GM12878 (cell line): Measurements from ENCODE around the gene UST.
A peak's percentile ranks its signal among the peaks of the same experiment; 100 is the strongest.

Experiments
- BHLHE40 ChIP-seq, 2 experiments: fragments of 450-650 bp in 1 of 2; IDR thresholded peaks; 2 replicates each; pipeline ENCODE4 v1.6.1; 2011 to 2017; ENCODE audit warnings: low read depth in 2 of 2, borderline replicate concordance in 1 of 2, improper control_type of control experiment in 1 of 2, low read length in 1 of 2, mild to moderate bottlenecking in 1 of 2
- BMI1 ChIP-seq: fragments of 450-650 bp; IDR thresholded peaks from 2 replicates; pipeline ENCODE4 v1.6.1; 2016; ENCODE audit warnings: mild to moderate bottlenecking, moderate library complexity, borderline replicate concordance
- JUND ChIP-seq: IDR thresholded peaks from 2 replicates; pipeline ENCODE4 v1.6.1; 2012; ENCODE audit warnings: low read depth, mild to moderate bottlenecking, low read length, improper control_type of control experiment, moderate library complexity
- MXI1 ChIP-seq: fragments of 150-350 bp; IDR thresholded peaks from 2 replicates; pipeline ENCODE4 v1.6.1; 2011; ENCODE audit warnings: low read depth, mild to moderate bottlenecking, inconsistent platforms, low read length, improper control_type of control experiment
- POLR2A ChIP-seq: IDR thresholded peaks from 2 replicates; pipeline ENCODE4 v1.6.1; 2011; ENCODE audit warnings: low read depth, mild to moderate bottlenecking, low read length
- SMAD1 ChIP-seq: fragments of 450-650 bp; IDR thresholded peaks from 2 replicates; pipeline ENCODE4 v1.6.1; 2018; ENCODE audit warnings: mild to moderate bottlenecking, low read depth; ENCODE audit not compliant: partially characterized antibody
- TAF1 ChIP-seq: IDR thresholded peaks from 2 replicates; pipeline ENCODE4 v1.6.1; 2011; ENCODE audit warnings: mild to moderate bottlenecking, low read depth, low read length, borderline replicate concordance
- TBL1XR1 ChIP-seq: IDR thresholded peaks from 2 replicates; pipeline ENCODE4 v1.6.1; 2012; ENCODE audit warnings: low read depth, low read length, improper control_type of control experiment
- TF ChIP-seq, protein P1 (sequence below): fragments of 450-650 bp; IDR thresholded peaks from 2 replicates; pipeline ENCODE4 v1.6.1; 2017; ENCODE audit warnings: mild to moderate bottlenecking, moderate library complexity
- TF ChIP-seq, protein P2 (sequence below): fragments of 450-650 bp; formaldehyde crosslinking; IDR thresholded peaks from 2 replicates; pipeline ENCODE4 v1.4.0; 2020; ENCODE audit warnings: mild to moderate bottlenecking, moderate library complexity
- TF ChIP-seq, protein P3 (sequence below), 3 experiments: IDR thresholded peaks in 2 of 3; conservative IDR thresholded peaks in 1 of 3; 2 replicates each; pipeline ENCODE4 v1.5.1; 2011; ENCODE audit warnings: low read depth in 3 of 3, low read length in 3 of 3, mild to moderate bottlenecking in 3 of 3, control low read depth in 2 of 3, moderate library complexity in 2 of 3, inconsistent platforms in 1 of 3, mixed read lengths in 1 of 3; ENCODE audit not compliant: control insufficient read depth in 2 of 3, insufficient read depth in 1 of 3; ENCODE audit errors: extremely low read depth in 1 of 3
- TF ChIP-seq, protein P4 (sequence below): fragments of 450-650 bp; IDR thresholded peaks from 2 replicates; pipeline ENCODE4 v1.6.1; 2017; ENCODE audit warnings: mild to moderate bottlenecking
- TF ChIP-seq, protein P5 (sequence below): IDR thresholded peaks from 2 replicates; pipeline ENCODE4 v1.6.1; 2011; ENCODE audit warnings: mild to moderate bottlenecking, low read depth, low read length, moderate library complexity; ENCODE audit not compliant: insufficient replicate concordance
- TF ChIP-seq, protein P6 (sequence below): IDR thresholded peaks from 2 replicates; pipeline ENCODE4 v1.6.1; 2012; ENCODE audit warnings: low read length, inconsistent platforms

DNA sequence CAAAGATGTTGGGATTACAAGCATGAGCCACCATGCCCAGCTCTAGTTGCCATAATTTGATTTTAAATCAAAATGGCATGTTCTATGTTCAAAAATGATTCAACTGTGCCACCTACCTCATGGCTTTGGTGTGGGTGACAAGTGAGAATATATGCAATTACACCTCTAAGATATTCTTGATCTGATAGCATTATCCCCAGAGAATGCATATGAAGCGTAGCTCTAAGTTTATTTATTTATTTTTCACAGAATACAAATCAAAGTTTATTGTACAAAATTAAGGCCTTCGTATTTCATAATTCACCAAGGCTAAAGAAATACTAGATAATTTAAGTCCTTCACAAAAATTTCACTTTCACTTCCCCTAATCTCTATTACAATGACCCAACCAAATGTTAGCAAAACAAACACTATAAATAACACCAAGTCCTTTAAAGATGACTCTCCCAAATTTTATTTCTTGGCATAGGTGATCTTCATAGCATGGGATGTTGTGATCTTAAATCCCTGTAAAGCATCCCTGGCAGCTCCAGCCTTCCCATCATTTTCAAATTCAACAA is 364.8 kb downstream of the UST start:
- TF ChIP-seq, protein P1, sequence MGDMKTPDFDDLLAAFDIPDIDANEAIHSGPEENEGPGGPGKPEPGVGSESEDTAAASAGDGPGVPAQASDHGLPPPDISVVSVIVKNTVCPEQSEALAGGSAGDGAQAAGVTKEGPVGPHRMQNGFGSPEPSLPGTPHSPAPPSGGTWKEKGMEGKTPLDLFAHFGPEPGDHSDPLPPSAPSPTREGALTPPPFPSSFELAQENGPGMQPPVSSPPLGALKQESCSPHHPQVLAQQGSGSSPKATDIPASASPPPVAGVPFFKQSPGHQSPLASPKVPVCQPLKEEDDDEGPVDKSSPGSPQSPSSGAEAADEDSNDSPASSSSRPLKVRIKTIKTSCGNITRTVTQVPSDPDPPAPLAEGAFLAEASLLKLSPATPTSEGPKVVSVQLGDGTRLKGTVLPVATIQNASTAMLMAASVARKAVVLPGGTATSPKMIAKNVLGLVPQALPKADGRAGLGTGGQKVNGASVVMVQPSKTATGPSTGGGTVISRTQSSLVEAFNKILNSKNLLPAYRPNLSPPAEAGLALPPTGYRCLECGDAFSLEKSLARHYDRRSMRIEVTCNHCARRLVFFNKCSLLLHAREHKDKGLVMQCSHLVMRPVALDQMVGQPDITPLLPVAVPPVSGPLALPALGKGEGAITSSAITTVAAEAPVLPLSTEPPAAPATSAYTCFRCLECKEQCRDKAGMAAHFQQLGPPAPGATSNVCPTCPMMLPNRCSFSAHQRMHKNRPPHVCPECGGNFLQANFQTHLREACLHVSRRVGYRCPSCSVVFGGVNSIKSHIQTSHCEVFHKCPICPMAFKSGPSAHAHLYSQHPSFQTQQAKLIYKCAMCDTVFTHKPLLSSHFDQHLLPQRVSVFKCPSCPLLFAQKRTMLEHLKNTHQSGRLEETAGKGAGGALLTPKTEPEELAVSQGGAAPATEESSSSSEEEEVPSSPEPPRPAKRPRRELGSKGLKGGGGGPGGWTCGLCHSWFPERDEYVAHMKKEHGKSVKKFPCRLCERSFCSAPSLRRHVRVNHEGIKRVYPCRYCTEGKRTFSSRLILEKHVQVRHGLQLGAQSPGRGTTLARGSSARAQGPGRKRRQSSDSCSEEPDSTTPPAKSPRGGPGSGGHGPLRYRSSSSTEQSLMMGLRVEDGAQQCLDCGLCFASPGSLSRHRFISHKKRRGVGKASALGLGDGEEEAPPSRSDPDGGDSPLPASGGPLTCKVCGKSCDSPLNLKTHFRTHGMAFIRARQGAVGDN, result 0 out of 2 replicates have a peak, but pooled peaks have one; percentile 66
- TF ChIP-seq, protein P2, sequence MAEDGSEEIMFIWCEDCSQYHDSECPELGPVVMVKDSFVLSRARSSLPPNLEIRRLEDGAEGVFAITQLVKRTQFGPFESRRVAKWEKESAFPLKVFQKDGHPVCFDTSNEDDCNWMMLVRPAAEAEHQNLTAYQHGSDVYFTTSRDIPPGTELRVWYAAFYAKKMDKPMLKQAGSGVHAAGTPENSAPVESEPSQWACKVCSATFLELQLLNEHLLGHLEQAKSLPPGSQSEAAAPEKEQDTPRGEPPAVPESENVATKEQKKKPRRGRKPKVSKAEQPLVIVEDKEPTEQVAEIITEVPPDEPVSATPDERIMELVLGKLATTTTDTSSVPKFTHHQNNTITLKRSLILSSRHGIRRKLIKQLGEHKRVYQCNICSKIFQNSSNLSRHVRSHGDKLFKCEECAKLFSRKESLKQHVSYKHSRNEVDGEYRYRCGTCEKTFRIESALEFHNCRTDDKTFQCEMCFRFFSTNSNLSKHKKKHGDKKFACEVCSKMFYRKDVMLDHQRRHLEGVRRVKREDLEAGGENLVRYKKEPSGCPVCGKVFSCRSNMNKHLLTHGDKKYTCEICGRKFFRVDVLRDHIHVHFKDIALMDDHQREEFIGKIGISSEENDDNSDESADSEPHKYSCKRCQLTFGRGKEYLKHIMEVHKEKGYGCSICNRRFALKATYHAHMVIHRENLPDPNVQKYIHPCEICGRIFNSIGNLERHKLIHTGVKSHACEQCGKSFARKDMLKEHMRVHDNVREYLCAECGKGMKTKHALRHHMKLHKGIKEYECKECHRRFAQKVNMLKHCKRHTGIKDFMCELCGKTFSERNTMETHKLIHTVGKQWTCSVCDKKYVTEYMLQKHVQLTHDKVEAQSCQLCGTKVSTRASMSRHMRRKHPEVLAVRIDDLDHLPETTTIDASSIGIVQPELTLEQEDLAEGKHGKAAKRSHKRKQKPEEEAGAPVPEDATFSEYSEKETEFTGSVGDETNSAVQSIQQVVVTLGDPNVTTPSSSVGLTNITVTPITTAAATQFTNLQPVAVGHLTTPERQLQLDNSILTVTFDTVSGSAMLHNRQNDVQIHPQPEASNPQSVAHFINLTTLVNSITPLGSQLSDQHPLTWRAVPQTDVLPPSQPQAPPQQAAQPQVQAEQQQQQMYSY (CRISPR knock-in tag), result no peak
- TF ChIP-seq, protein P3, sequence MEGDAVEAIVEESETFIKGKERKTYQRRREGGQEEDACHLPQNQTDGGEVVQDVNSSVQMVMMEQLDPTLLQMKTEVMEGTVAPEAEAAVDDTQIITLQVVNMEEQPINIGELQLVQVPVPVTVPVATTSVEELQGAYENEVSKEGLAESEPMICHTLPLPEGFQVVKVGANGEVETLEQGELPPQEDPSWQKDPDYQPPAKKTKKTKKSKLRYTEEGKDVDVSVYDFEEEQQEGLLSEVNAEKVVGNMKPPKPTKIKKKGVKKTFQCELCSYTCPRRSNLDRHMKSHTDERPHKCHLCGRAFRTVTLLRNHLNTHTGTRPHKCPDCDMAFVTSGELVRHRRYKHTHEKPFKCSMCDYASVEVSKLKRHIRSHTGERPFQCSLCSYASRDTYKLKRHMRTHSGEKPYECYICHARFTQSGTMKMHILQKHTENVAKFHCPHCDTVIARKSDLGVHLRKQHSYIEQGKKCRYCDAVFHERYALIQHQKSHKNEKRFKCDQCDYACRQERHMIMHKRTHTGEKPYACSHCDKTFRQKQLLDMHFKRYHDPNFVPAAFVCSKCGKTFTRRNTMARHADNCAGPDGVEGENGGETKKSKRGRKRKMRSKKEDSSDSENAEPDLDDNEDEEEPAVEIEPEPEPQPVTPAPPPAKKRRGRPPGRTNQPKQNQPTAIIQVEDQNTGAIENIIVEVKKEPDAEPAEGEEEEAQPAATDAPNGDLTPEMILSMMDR (IDR thresholded peaks at IDR 0.05 in 2 of 3, conservative IDR thresholded peaks at IDR 0.05 in 1 of 3; ENCODE audit: control insufficient read depth in 2 of 3, extremely low read depth in 1 of 3, insufficient read depth in 1 of 3, low read depth in 3 of 3, low read length in 3 of 3), result no peak; a peak in 1 of 6 replicates
- TF ChIP-seq SMAD1 (no peak), MXI1 (0 out of 2 replicates have a peak, but pooled peaks have one; percentile 15), TAF1 (no peak), POLR2A (no peak), BHLHE40 (IDR thresholded peaks at IDR 0.05; ENCODE audit: borderline replicate concordance in 1 of 2, low read depth in 2 of 2, low read length in 1 of 2) (no peak), TBL1XR1 (no peak), BMI1 (no peak), JUND (no peak)
- TF ChIP-seq, protein P4, sequence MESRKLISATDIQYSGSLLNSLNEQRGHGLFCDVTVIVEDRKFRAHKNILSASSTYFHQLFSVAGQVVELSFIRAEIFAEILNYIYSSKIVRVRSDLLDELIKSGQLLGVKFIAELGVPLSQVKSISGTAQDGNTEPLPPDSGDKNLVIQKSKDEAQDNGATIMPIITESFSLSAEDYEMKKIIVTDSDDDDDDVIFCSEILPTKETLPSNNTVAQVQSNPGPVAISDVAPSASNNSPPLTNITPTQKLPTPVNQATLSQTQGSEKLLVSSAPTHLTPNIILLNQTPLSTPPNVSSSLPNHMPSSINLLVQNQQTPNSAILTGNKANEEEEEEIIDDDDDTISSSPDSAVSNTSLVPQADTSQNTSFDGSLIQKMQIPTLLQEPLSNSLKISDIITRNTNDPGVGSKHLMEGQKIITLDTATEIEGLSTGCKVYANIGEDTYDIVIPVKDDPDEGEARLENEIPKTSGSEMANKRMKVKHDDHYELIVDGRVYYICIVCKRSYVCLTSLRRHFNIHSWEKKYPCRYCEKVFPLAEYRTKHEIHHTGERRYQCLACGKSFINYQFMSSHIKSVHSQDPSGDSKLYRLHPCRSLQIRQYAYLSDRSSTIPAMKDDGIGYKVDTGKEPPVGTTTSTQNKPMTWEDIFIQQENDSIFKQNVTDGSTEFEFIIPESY, result no peak
- TF ChIP-seq, protein P5, sequence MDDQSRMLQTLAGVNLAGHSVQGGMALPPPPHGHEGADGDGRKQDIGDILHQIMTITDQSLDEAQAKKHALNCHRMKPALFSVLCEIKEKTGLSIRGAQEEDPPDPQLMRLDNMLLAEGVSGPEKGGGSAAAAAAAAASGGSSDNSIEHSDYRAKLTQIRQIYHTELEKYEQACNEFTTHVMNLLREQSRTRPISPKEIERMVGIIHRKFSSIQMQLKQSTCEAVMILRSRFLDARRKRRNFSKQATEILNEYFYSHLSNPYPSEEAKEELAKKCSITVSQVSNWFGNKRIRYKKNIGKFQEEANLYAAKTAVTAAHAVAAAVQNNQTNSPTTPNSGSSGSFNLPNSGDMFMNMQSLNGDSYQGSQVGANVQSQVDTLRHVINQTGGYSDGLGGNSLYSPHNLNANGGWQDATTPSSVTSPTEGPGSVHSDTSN, result no peak
- TF ChIP-seq, protein P6, sequence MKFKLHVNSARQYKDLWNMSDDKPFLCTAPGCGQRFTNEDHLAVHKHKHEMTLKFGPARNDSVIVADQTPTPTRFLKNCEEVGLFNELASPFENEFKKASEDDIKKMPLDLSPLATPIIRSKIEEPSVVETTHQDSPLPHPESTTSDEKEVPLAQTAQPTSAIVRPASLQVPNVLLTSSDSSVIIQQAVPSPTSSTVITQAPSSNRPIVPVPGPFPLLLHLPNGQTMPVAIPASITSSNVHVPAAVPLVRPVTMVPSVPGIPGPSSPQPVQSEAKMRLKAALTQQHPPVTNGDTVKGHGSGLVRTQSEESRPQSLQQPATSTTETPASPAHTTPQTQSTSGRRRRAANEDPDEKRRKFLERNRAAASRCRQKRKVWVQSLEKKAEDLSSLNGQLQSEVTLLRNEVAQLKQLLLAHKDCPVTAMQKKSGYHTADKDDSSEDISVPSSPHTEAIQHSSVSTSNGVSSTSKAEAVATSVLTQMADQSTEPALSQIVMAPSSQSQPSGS, result no peak
